Neural cell (in vitro differentiated cells): Measurements from ENCODE around the gene BTBD9. TPM values are rescaled to one million over a fixed set of nuclear protein-coding genes. Genes with fewer than 3 reads are reported as not detected.

Source experiments
- H2AFZ ChIP-seq: fragments of 200-600, 300-800 bp; sonication (generic), shearing (Covaris generic); 2 replicates; pipeline ENCODE4 v1.6.0; 2014; ENCODE audit warnings: low read depth, mild to moderate bottlenecking, antibody characterized with exemption, low read length, moderate library complexity
- H3F3A ChIP-seq: fragments of 200-600 bp; shearing (Covaris generic); 2 replicates; pipeline ENCODE4 v1.6.1; 2016; ENCODE audit warnings: mild to moderate bottlenecking, moderate library complexity, mixed read lengths, antibody characterized with exemption, low read length; ENCODE audit not compliant: insufficient read depth, poor library complexity, severe bottlenecking
- H3K27ac ChIP-seq: fragments of 200-600, 300-800 bp; sonication (generic), shearing (Covaris generic); 2 replicates; pipeline ENCODE4 v1.5.1; 2014; ENCODE audit warnings: mild to moderate bottlenecking, low read length, moderate library complexity
- H3K27me3 ChIP-seq: fragments of 300-800, 200-600 bp; sonication (generic), shearing (Covaris generic); 2 replicates; pipeline ENCODE4 v1.6.0; 2014; ENCODE audit warnings: mild to moderate bottlenecking, low read depth, low read length, moderate library complexity; ENCODE audit not compliant: insufficient read depth
- H3K36me3 ChIP-seq: fragments of 300-800, 200-600 bp; sonication (generic), shearing (Covaris generic); 2 replicates; pipeline ENCODE4 v1.5.1; 2014; ENCODE audit warnings: mild to moderate bottlenecking, antibody characterized with exemption, low read length, moderate library complexity; ENCODE audit not compliant: insufficient read depth
- H3K4me2 ChIP-seq: fragments of 300-800, 200-600 bp; sonication (generic), shearing (Covaris generic); 2 replicates; pipeline ENCODE4 v1.6.0; 2014; ENCODE audit warnings: mild to moderate bottlenecking, low read length
- H3K4me3 ChIP-seq: fragments of 300-800, 200-600 bp; sonication (generic), shearing (Covaris generic); 2 replicates; pipeline ENCODE4 v1.5.1; 2014; ENCODE audit warnings: mild to moderate bottlenecking, low read length, moderate library complexity
- H3K79me2 ChIP-seq: fragments of 200-600 bp; shearing (Covaris generic); replicated peaks from 2 replicates; pipeline ENCODE4 v1.6.0; 2014; ENCODE audit warnings: mild to moderate bottlenecking, low read length, moderate library complexity; ENCODE audit not compliant: insufficient read depth
- H3K9ac ChIP-seq: fragments of 300-800, 200-600 bp; sonication (generic), shearing (Covaris generic); 2 replicates; pipeline ENCODE4 v1.6.1; 2016; ENCODE audit warnings: mild to moderate bottlenecking, low read length, mixed read lengths
- H3K9me2 ChIP-seq: fragments of 200-600 bp; shearing (Covaris generic); 2 replicates; pipeline ENCODE4 v1.6.1; 2016; ENCODE audit warnings: mild to moderate bottlenecking, low read length, mixed read lengths; ENCODE audit not compliant: insufficient read depth
- H3K9me3 ChIP-seq: fragments of 200-600, 300-800 bp; sonication (generic), shearing (Covaris generic); 2 replicates; pipeline ENCODE4 v1.6.1; 2016; ENCODE audit warnings: mild to moderate bottlenecking, mixed run types, low read length, moderate library complexity, mixed read lengths
- H4K20me1 ChIP-seq: fragments of 200-600 bp; shearing (Covaris generic); 2 replicates; pipeline ENCODE4 v1.6.1; 2016; ENCODE audit warnings: mild to moderate bottlenecking, mixed run types; ENCODE audit not compliant: insufficient read depth
- CTCF ChIP-seq: fragments of 450-650 bp; IDR thresholded peaks from 2 replicates; pipeline ENCODE4 v1.5.1; 2014; ENCODE audit warnings: antibody characterized with exemption, mild to moderate bottlenecking, moderate library complexity; ENCODE audit not compliant: poor library complexity, severe bottlenecking
- EP300 ChIP-seq: fragments of 450-650 bp; conservative IDR thresholded peaks from 2 replicates; pipeline ENCODE4 v1.6.1; 2014; ENCODE audit warnings: antibody characterized with exemption, mild to moderate bottlenecking, moderate library complexity; ENCODE audit not compliant: poor library complexity, severe bottlenecking
- EZH2 ChIP-seq: fragments of 200-600, 300-800 bp; shearing (Covaris generic), sonication (generic); IDR thresholded peaks from 2 replicates; pipeline ENCODE4 v1.6.1; 2014; ENCODE audit warnings: antibody characterized with exemption, low read length, borderline replicate concordance, mild to moderate bottlenecking; ENCODE audit not compliant: insufficient read depth, poor library complexity, severe bottlenecking
- MXI1 ChIP-seq: fragments of 450-650 bp; conservative IDR thresholded peaks from 2 replicates; pipeline ENCODE4 v1.6.1; 2014; ENCODE audit warnings: antibody characterized with exemption, mild to moderate bottlenecking; ENCODE audit not compliant: poor library complexity, severe bottlenecking
- POLR2AphosphoS5 ChIP-seq: IDR thresholded peaks from 2 replicates; pipeline ENCODE4 v1.6.1; 2012
- RAD21 ChIP-seq: fragments of 450-650 bp; conservative IDR thresholded peaks from 2 replicates; pipeline ENCODE4 v1.6.1; 2014; ENCODE audit warnings: antibody characterized with exemption, mild to moderate bottlenecking, moderate library complexity
- REST ChIP-seq: IDR thresholded peaks from 2 replicates; pipeline ENCODE4 v1.6.1; 2012; ENCODE audit warnings: borderline replicate concordance
- SMC3 ChIP-seq: fragments of 450-650 bp; conservative IDR thresholded peaks from 2 replicates; pipeline ENCODE4 v1.6.1; 2014; ENCODE audit warnings: antibody characterized with exemption, mild to moderate bottlenecking, moderate library complexity; ENCODE audit not compliant: poor library complexity
- TAF1 ChIP-seq: IDR thresholded peaks from 2 replicates; pipeline ENCODE4 v1.6.1; 2012; ENCODE audit warnings: low read depth
- polyA plus RNA-seq: library from polyadenylated mRNA; depleted of rRNA; stranded (reverse); fragments of >200 nt; gene quantifications from 2 replicates; pipeline ENCODE4 v1.2.3, GENCODE V29; 2014

The BTBD9 gene
- polyA plus RNA-seq, 1 donor from 2014 or later = 6.2 TPM

GRCh38 chr6:38194282-38194572, 445.5 kb downstream of the BTBD9 start:
- Histone ChIP-seq H3K4me2 (no peak overlapping the region), H2AFZ (no peak overlapping the region), H3K79me2 (no peaks in the 10 kb centered on the region), H3F3A (no peaks in the 10 kb centered on the region), H3K9ac (no peak overlapping the region), H3K9me3 (no peaks in the 10 kb centered on the region), H4K20me1 (no peaks in the 10 kb centered on the region), H3K36me3 (no peaks in the 10 kb centered on the region), H3K9me2 (no peaks in the 10 kb centered on the region), H3K27ac (no peak overlapping the region), H3K27me3 (no peaks in the 10 kb centered on the region), H3K4me3 (no peak overlapping the region)
- TF ChIP-seq POLR2AphosphoS5 (no peak), MXI1 (no peak), EZH2 (no peak), CTCF (no peak)

DNA sequence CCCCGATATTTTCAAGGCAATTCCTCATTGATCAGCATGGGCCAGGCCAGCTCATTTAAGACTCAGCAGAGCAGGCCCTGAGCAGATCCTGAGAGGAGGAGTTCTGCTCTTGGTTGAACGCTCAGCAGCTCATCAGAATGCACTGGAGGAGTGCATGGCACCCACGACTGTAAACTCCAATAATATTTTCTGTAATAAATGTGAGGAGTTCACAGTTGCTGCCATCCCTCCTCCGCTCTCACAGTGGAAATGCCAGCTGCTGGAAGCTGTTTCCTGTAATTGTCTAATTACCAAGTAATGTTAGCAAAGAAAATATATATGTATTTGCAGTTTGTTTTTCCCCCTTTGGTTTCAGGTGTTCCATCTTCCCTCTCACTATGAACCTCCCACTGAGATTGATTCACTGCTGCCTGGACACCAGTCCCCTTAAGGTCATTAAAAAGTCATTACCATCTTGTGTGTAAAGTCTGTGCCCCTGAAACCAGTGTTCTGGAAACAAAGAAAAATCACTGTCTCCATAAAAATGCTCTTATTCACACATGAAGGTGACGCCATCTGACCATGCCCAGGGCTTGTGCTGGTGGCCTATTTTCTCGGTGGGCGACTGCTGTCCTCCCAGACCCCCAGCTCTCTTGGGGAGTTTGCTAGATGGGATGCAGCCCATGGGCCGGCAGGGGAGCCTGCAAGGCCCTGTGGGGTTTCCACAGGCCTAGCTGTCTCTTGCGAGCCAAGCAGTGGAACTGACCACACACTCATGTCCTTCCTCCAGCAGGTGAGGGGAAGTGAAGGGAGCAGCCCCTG, 446.0 kb downstream of the BTBD9 start:
- TF ChIP-seq EZH2 (no peak), REST (no peak)
- Histone ChIP-seq H3K27ac (no peak overlapping the region), H4K20me1 (no peaks in the 10 kb centered on the region), H3F3A (no peaks in the 10 kb centered on the region), H3K36me3 (no peaks in the 10 kb centered on the region), H3K4me2 (no peak overlapping the region), H2AFZ (no peak overlapping the region), H3K27me3 (no peaks in the 10 kb centered on the region), H3K9me2 (no peaks in the 10 kb centered on the region), H3K79me2 (no peaks in the 10 kb centered on the region), H3K9ac (no peak overlapping the region), H3K9me3 (no peaks in the 10 kb centered on the region), H3K4me3 (no peak overlapping the region)

DNA sequence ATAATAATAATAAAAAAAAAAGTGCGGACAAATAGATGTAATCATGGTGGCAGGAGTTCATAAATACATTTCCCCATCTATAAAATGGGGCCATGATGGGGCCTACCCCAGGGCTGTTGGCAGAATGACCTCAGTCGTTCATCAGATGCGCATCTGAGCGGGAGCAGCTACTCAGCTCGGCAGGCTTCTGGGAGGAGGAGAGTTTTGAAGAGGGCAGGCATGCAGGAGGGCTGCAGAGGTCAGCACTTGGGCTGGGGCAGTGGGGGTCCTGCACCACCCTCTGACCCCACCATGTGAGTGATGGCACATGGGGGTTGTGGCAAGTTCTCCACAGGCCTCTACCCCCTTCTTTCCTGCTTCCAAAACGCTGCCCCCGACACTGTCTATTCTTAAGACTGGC, 446.7 kb downstream of the BTBD9 start:
- Histone ChIP-seq H3K4me2 (no peak overlapping the region), H3K9me2 (no peaks in the 10 kb centered on the region), H3F3A (no peaks in the 10 kb centered on the region), H3K9me3 (no peaks in the 10 kb centered on the region), H4K20me1 (no peaks in the 10 kb centered on the region), H3K4me3 (no peak overlapping the region), H3K27me3 (no peaks in the 10 kb centered on the region), H2AFZ (no peak overlapping the region), H3K36me3 (no peaks in the 10 kb centered on the region), H3K27ac (no peak overlapping the region), H3K9ac (no peak overlapping the region), H3K79me2 (no peaks in the 10 kb centered on the region)
- TF ChIP-seq REST (no peak), SMC3 (no peak), TAF1 (no peak), EP300 (no peak), MXI1 (no peak), EZH2 (no peak), CTCF (no peak), POLR2AphosphoS5 (no peak), RAD21 (no peak)
